Endodermal cell (in vitro differentiated cells): ENCODE data around the gene ZNF579. TPM values are rescaled to one million over a fixed set of nuclear protein-coding genes. Genes with fewer than 3 reads are reported as not detected.

Experiments used
- DNase-seq: peaks from one replicate; pipeline ENCODE4 v3.0.0-alpha.2; 2017
- H3K27ac ChIP-seq: 2 replicates; pipeline ENCODE4 v1.5.1; 2013; ENCODE audit warnings: mild to moderate bottlenecking, low read depth, low read length, moderate library complexity
- H3K27me3 ChIP-seq: 2 replicates; pipeline ENCODE4 v1.6.1; 2013; ENCODE audit warnings: mild to moderate bottlenecking, low read length, moderate library complexity; ENCODE audit not compliant: insufficient read depth, control insufficient read depth, poor library complexity, severe bottlenecking
- H3K36me3 ChIP-seq: 2 replicates; pipeline ENCODE4 v1.7.0; 2013; ENCODE audit warnings: mild to moderate bottlenecking, low read length, moderate library complexity; ENCODE audit not compliant: control insufficient read depth, insufficient read depth
- H3K4me1 ChIP-seq: one replicate; pipeline ENCODE4 v1.7.0; 2013; ENCODE audit warnings: low read length; ENCODE audit not compliant: control insufficient read depth, insufficient read depth
- H3K4me3 ChIP-seq: 2 replicates; pipeline ENCODE4 v1.5.1; 2013; ENCODE audit warnings: mild to moderate bottlenecking, low read length, moderate library complexity
- H3K9ac ChIP-seq: 2 replicates; pipeline ENCODE4 v1.6.1; 2013; ENCODE audit warnings: mild to moderate bottlenecking, low read length, moderate library complexity; ENCODE audit not compliant: poor library complexity, severe bottlenecking; ENCODE audit errors: extremely low read depth
- H3K9me3 ChIP-seq: 2 replicates; pipeline ENCODE4 v1.6.1; 2013; ENCODE audit warnings: mild to moderate bottlenecking, low read length, moderate library complexity; ENCODE audit not compliant: control insufficient read depth
- H3K27ac Mint-ChIP-seq: 2 replicates; pipeline ENCODE4 v1.8.0; 2020; ENCODE audit warnings: mixed read lengths
- H3K27me3 Mint-ChIP-seq: 2 replicates; pipeline ENCODE4 v1.8.0; 2021; ENCODE audit warnings: mild to moderate bottlenecking, mixed read lengths; ENCODE audit not compliant: insufficient read depth
- H3K36me3 Mint-ChIP-seq: 2 replicates; pipeline ENCODE4 v1.8.0; 2020; ENCODE audit warnings: low read depth, mixed read lengths
- H3K4me1 Mint-ChIP-seq: 2 replicates; pipeline ENCODE4 v1.8.0; 2020; ENCODE audit warnings: mixed read lengths
- H3K4me3 Mint-ChIP-seq: 2 replicates; pipeline ENCODE4 v1.8.0; 2020; ENCODE audit warnings: mild to moderate bottlenecking, moderate library complexity, mixed read lengths
- H3K9me3 Mint-ChIP-seq: 2 replicates; pipeline ENCODE4 v1.8.0; 2020; ENCODE audit warnings: mild to moderate bottlenecking, mixed read lengths
- WGBS, 2 experiments: methylation state at CpG; one replicate each; pipeline versions ENCODE4 v1.1.5 to v1.1.7; 2013; ENCODE audit warnings: missing lambda C conversion rate in 2 of 2, mixed read lengths in 1 of 2; ENCODE audit not compliant: insufficient coverage in 1 of 2, insufficient read length in 1 of 2; 5-methylcytosine and 5-hydroxymethylcytosine counted together
- total RNA-seq, 2 donors: library from RNA; stranded (reverse); fragmentation: NEBNext Ultra II Directional in 1 of 2; extraction: Animal tissue kit (Norgen Biotek cat#: 25700) in 1 of 2; gene quantifications; 2 replicates in 1 of 2; 3 replicates in 1 of 2; pipeline ENCODE4 v1.2.1, GENCODE V29; 2021
- TF ChIP-seq, protein P1 (sequence below): fragments of 200-600 bp; sonication (generic); conservative IDR thresholded peaks from 2 replicates; pipeline ENCODE4 v1.5.0; 2021; ENCODE audit warnings: antibody characterized with exemption, mild to moderate bottlenecking

The ZNF579 gene
- total RNA-seq, 2 donors from 2014 or later: 27.5 to 30.7 TPM

DNA sequence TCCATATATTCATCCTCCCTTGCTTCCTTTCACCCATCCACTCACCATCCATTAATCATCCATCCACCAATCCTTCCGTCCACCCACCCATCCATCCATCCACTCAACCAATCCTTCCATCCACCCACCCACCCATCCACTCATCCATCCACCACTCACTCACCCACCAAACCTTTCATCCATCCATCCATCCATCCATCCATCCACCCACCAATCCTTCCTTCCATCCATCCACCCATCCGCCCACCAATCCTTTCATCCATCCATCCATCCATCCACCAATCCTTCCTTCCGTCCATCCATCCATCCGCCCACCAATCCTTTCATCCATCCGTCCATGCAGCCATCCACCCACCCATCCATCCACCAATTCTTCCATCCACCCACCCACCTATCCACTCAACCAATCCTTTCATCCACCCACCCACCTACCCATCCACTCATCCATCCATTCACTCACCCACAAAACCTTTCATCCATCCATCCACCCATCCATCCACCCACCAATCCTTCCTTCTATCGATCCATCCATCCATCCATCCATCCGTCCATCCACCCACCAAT is 38.3 kb downstream of the ZNF579 start:
- H3K4me3 ChIP-seq: no peak overlapping the region
- no peaks in the 10 kb centered on the region for H3K4me1 ChIP-seq
- no peak overlapping the region for H3K27ac ChIP-seq
- Mint-ChIP-seq H3K36me3 (no peaks in the 10 kb centered on the region), H3K4me1 (peaks cover 8% of the 10 kb centered on the region), H3K27me3 (peaks cover 23% of the 10 kb centered on the region), H3K4me3 (no peak overlapping the region), H3K9me3 (no peaks in the 10 kb centered on the region), H3K27ac (no peak overlapping the region)
- WGBS, 2 experiments: 85 to 90% methylated on average over 7 of the region's 7 CpGs
- H3K36me3 ChIP-seq: no peaks in the 10 kb centered on the region
- no peak overlapping the region for H3K9ac ChIP-seq
- TF ChIP-seq, protein P1, sequence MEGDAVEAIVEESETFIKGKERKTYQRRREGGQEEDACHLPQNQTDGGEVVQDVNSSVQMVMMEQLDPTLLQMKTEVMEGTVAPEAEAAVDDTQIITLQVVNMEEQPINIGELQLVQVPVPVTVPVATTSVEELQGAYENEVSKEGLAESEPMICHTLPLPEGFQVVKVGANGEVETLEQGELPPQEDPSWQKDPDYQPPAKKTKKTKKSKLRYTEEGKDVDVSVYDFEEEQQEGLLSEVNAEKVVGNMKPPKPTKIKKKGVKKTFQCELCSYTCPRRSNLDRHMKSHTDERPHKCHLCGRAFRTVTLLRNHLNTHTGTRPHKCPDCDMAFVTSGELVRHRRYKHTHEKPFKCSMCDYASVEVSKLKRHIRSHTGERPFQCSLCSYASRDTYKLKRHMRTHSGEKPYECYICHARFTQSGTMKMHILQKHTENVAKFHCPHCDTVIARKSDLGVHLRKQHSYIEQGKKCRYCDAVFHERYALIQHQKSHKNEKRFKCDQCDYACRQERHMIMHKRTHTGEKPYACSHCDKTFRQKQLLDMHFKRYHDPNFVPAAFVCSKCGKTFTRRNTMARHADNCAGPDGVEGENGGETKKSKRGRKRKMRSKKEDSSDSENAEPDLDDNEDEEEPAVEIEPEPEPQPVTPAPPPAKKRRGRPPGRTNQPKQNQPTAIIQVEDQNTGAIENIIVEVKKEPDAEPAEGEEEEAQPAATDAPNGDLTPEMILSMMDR: no peak
- no peaks in the 10 kb centered on the region for H3K9me3 ChIP-seq
- H3K27me3 ChIP-seq: no peaks in the 10 kb centered on the region
- no peak for DNase-seq

DNA sequence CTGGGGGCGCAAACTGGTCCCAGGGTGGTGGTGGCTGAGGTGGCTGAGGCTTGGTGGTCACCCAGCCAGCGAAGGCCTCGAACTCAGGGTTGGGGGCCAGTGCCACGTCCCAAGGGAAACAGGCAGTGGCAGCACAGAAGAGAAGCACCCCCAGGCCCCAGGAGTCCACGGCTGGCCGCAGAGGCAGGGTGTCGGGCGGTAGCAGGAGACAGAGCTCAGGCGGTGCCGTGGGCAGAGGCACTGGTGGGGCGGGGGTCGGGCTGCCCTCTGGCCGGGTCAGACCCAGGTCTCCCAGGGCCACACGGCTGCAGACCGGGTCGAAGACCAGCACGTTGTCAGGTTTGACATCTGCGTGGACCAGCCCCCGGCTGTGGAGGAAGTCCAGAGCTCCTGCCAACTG is 39.6 kb downstream of the ZNF579 start:
- Mint-ChIP-seq H3K27me3 (peaks cover 23% of the 10 kb centered on the region), H3K4me3 (no peak overlapping the region), H3K9me3 (no peaks in the 10 kb centered on the region), H3K4me1 (peaks cover 5% of the 10 kb centered on the region), H3K36me3 (no peaks in the 10 kb centered on the region), H3K27ac (no peak overlapping the region)
- WGBS, 2 experiments: 92 to 96% methylated on average over 14 to 19 of the region's 19 CpGs
- no peaks in the 10 kb centered on the region for H3K4me1 ChIP-seq
- H3K36me3 ChIP-seq: no peaks in the 10 kb centered on the region
- no peak overlapping the region for H3K27ac ChIP-seq
- DNase-seq: no peak
- no peak overlapping the region for H3K4me3 ChIP-seq
- TF ChIP-seq, protein P1: no peak
- no peaks in the 10 kb centered on the region for H3K9me3 ChIP-seq
- no peaks in the 10 kb centered on the region for H3K27me3 ChIP-seq
- H3K9ac ChIP-seq: no peak overlapping the region

DNA sequence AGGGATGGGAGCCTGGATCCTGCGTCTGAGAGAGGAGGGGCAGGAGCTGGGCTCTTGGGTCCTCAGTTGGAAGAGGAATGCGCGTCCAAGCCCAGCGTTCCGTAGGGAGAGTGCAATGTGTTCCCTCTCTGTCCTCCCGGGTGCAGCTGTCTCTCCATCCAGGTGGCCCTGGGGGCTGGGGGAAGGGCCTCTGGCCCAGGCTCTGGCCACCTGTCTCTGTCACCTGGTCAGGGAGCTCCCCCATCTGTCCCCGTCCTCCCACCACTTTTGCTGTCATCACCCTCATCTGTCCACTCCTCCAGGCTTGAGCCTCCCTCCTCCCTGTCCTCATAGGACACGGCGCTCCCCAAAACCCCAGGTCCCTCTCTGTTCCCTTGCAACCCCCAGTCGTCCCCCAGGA is 40.0 kb downstream of the ZNF579 start:
- Histone ChIP-seq H3K4me3 (no peak overlapping the region), H3K4me1 (no peaks in the 10 kb centered on the region), H3K9me3 (no peaks in the 10 kb centered on the region), H3K9ac (no peak overlapping the region), H3K27ac (no peak overlapping the region), H3K36me3 (no peaks in the 10 kb centered on the region), H3K27me3 (no peaks in the 10 kb centered on the region)
- Mint-ChIP-seq H3K27ac (no peak overlapping the region), H3K4me1 (peaks cover under 1% of the 10 kb centered on the region), H3K4me3 (no peak overlapping the region), H3K9me3 (no peaks in the 10 kb centered on the region), H3K36me3 (no peaks in the 10 kb centered on the region), H3K27me3 (peaks cover 22% of the 10 kb centered on the region)
- TF ChIP-seq, protein P1: no peak
- 65 to 79% methylated on average over 7 to 10 of the region's 10 CpGs for WGBS, 2 experiments
- no peak for DNase-seq
